Neural cell (in vitro differentiated cells): ENCODE results near the gene ZNF431. TPM values are rescaled to one million over a fixed set of nuclear protein-coding genes. Genes with fewer than 3 reads are reported as not detected.

Source experiments
- H2AFZ ChIP-seq: fragments of 200-600, 300-800 bp; sonication (generic), shearing (Covaris generic); 2 replicates; pipeline ENCODE4 v1.6.0; 2014; ENCODE audit warnings: low read depth, mild to moderate bottlenecking, antibody characterized with exemption, low read length, moderate library complexity
- H3F3A ChIP-seq: fragments of 200-600 bp; shearing (Covaris generic); 2 replicates; pipeline ENCODE4 v1.6.1; 2016; ENCODE audit warnings: mild to moderate bottlenecking, moderate library complexity, mixed read lengths, antibody characterized with exemption, low read length; ENCODE audit not compliant: insufficient read depth, poor library complexity, severe bottlenecking
- H3K27ac ChIP-seq: fragments of 200-600, 300-800 bp; sonication (generic), shearing (Covaris generic); 2 replicates; pipeline ENCODE4 v1.5.1; 2014; ENCODE audit warnings: mild to moderate bottlenecking, low read length, moderate library complexity
- H3K27me3 ChIP-seq: fragments of 300-800, 200-600 bp; sonication (generic), shearing (Covaris generic); 2 replicates; pipeline ENCODE4 v1.6.0; 2014; ENCODE audit warnings: mild to moderate bottlenecking, low read depth, low read length, moderate library complexity; ENCODE audit not compliant: insufficient read depth
- H3K36me3 ChIP-seq: fragments of 300-800, 200-600 bp; sonication (generic), shearing (Covaris generic); 2 replicates; pipeline ENCODE4 v1.5.1; 2014; ENCODE audit warnings: mild to moderate bottlenecking, antibody characterized with exemption, low read length, moderate library complexity; ENCODE audit not compliant: insufficient read depth
- H3K4me2 ChIP-seq: fragments of 300-800, 200-600 bp; sonication (generic), shearing (Covaris generic); 2 replicates; pipeline ENCODE4 v1.6.0; 2014; ENCODE audit warnings: mild to moderate bottlenecking, low read length
- H3K4me3 ChIP-seq: fragments of 300-800, 200-600 bp; sonication (generic), shearing (Covaris generic); 2 replicates; pipeline ENCODE4 v1.5.1; 2014; ENCODE audit warnings: mild to moderate bottlenecking, low read length, moderate library complexity
- H3K79me2 ChIP-seq: fragments of 200-600 bp; shearing (Covaris generic); replicated peaks from 2 replicates; pipeline ENCODE4 v1.6.0; 2014; ENCODE audit warnings: mild to moderate bottlenecking, low read length, moderate library complexity; ENCODE audit not compliant: insufficient read depth
- H3K9ac ChIP-seq: fragments of 300-800, 200-600 bp; sonication (generic), shearing (Covaris generic); 2 replicates; pipeline ENCODE4 v1.6.1; 2016; ENCODE audit warnings: mild to moderate bottlenecking, low read length, mixed read lengths
- H3K9me2 ChIP-seq: fragments of 200-600 bp; shearing (Covaris generic); 2 replicates; pipeline ENCODE4 v1.6.1; 2016; ENCODE audit warnings: mild to moderate bottlenecking, low read length, mixed read lengths; ENCODE audit not compliant: insufficient read depth
- H3K9me3 ChIP-seq: fragments of 200-600, 300-800 bp; sonication (generic), shearing (Covaris generic); 2 replicates; pipeline ENCODE4 v1.6.1; 2016; ENCODE audit warnings: mild to moderate bottlenecking, mixed run types, low read length, moderate library complexity, mixed read lengths
- H4K20me1 ChIP-seq: fragments of 200-600 bp; shearing (Covaris generic); 2 replicates; pipeline ENCODE4 v1.6.1; 2016; ENCODE audit warnings: mild to moderate bottlenecking, mixed run types; ENCODE audit not compliant: insufficient read depth
- EP300 ChIP-seq: fragments of 450-650 bp; conservative IDR thresholded peaks from 2 replicates; pipeline ENCODE4 v1.6.1; 2014; ENCODE audit warnings: antibody characterized with exemption, mild to moderate bottlenecking, moderate library complexity; ENCODE audit not compliant: poor library complexity, severe bottlenecking
- EZH2 ChIP-seq: fragments of 200-600, 300-800 bp; shearing (Covaris generic), sonication (generic); IDR thresholded peaks from 2 replicates; pipeline ENCODE4 v1.6.1; 2014; ENCODE audit warnings: antibody characterized with exemption, low read length, borderline replicate concordance, mild to moderate bottlenecking; ENCODE audit not compliant: insufficient read depth, poor library complexity, severe bottlenecking
- MXI1 ChIP-seq: fragments of 450-650 bp; conservative IDR thresholded peaks from 2 replicates; pipeline ENCODE4 v1.6.1; 2014; ENCODE audit warnings: antibody characterized with exemption, mild to moderate bottlenecking; ENCODE audit not compliant: poor library complexity, severe bottlenecking
- POLR2AphosphoS5 ChIP-seq: IDR thresholded peaks from 2 replicates; pipeline ENCODE4 v1.6.1; 2012
- RAD21 ChIP-seq: fragments of 450-650 bp; conservative IDR thresholded peaks from 2 replicates; pipeline ENCODE4 v1.6.1; 2014; ENCODE audit warnings: antibody characterized with exemption, mild to moderate bottlenecking, moderate library complexity
- SMC3 ChIP-seq: fragments of 450-650 bp; conservative IDR thresholded peaks from 2 replicates; pipeline ENCODE4 v1.6.1; 2014; ENCODE audit warnings: antibody characterized with exemption, mild to moderate bottlenecking, moderate library complexity; ENCODE audit not compliant: poor library complexity
- TAF1 ChIP-seq: IDR thresholded peaks from 2 replicates; pipeline ENCODE4 v1.6.1; 2012; ENCODE audit warnings: low read depth
- polyA plus RNA-seq: library from polyadenylated mRNA; depleted of rRNA; stranded (reverse); fragments of >200 nt; gene quantifications from 2 replicates; pipeline ENCODE4 v1.2.3, GENCODE V29; 2014
- TF ChIP-seq, protein P1 (sequence below): fragments of 450-650 bp; IDR thresholded peaks from 2 replicates; pipeline ENCODE4 v1.5.1; 2014; ENCODE audit warnings: antibody characterized with exemption, mild to moderate bottlenecking, moderate library complexity; ENCODE audit not compliant: poor library complexity, severe bottlenecking
- TF ChIP-seq, protein P2 (sequence below): IDR thresholded peaks from 2 replicates; pipeline ENCODE4 v1.6.1; 2012; ENCODE audit warnings: borderline replicate concordance

The ZNF431 gene
- polyA plus RNA-seq, 1 donor from 2014 or later, result 16.3 TPM

GRCh38 chr19:21110183-21110582 is 31.7 kb upstream of the ZNF431 start:
- no peak overlapping the region for H3K4me3 ChIP-seq
- H3K36me3 ChIP-seq, result peaks cover 11% of the 10 kb centered on the region
- no peak overlapping the region for H3K4me2 ChIP-seq
- no peaks in the 10 kb centered on the region for H4K20me1 ChIP-seq
- H3K27ac ChIP-seq, result no peak overlapping the region
- no peaks in the 10 kb centered on the region for H3F3A ChIP-seq
- H3K9me2 ChIP-seq, result no peaks in the 10 kb centered on the region
- no peak overlapping the region for H2AFZ ChIP-seq
- H3K9ac ChIP-seq, result no peak overlapping the region
- no peaks in the 10 kb centered on the region for H3K27me3 ChIP-seq
- TF ChIP-seq RAD21 (no peak), SMC3 (no peak), EP300 (no peak)
- TF ChIP-seq, protein P1, sequence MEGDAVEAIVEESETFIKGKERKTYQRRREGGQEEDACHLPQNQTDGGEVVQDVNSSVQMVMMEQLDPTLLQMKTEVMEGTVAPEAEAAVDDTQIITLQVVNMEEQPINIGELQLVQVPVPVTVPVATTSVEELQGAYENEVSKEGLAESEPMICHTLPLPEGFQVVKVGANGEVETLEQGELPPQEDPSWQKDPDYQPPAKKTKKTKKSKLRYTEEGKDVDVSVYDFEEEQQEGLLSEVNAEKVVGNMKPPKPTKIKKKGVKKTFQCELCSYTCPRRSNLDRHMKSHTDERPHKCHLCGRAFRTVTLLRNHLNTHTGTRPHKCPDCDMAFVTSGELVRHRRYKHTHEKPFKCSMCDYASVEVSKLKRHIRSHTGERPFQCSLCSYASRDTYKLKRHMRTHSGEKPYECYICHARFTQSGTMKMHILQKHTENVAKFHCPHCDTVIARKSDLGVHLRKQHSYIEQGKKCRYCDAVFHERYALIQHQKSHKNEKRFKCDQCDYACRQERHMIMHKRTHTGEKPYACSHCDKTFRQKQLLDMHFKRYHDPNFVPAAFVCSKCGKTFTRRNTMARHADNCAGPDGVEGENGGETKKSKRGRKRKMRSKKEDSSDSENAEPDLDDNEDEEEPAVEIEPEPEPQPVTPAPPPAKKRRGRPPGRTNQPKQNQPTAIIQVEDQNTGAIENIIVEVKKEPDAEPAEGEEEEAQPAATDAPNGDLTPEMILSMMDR, result no peak
- no peaks in the 10 kb centered on the region for H3K9me3 ChIP-seq
- H3K79me2 ChIP-seq, result no peaks in the 10 kb centered on the region

DNA sequence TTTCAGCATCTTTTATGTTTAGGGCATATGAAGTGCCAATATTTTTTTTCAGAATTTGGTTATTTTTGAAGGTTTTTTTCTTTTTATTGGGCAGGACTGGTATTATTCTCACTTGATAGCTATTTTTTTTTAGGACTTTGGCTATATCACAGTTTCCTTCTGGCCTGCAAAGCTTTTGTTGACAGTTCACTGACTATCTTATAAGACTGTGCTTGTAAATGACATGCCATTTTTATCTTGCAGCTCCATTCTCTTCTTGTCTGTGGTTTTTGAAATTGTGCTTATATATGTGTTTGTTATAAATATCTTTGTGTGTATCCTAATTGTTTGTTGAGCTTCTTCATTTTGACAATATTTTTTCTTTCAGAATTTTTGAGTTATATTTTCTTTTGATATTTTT is 26.4 kb upstream of the ZNF431 start:
- TF ChIP-seq RAD21 (no peak), TAF1 (no peak), POLR2AphosphoS5 (no peak), EP300 (no peak), SMC3 (no peak)
- TF ChIP-seq, protein P2, sequence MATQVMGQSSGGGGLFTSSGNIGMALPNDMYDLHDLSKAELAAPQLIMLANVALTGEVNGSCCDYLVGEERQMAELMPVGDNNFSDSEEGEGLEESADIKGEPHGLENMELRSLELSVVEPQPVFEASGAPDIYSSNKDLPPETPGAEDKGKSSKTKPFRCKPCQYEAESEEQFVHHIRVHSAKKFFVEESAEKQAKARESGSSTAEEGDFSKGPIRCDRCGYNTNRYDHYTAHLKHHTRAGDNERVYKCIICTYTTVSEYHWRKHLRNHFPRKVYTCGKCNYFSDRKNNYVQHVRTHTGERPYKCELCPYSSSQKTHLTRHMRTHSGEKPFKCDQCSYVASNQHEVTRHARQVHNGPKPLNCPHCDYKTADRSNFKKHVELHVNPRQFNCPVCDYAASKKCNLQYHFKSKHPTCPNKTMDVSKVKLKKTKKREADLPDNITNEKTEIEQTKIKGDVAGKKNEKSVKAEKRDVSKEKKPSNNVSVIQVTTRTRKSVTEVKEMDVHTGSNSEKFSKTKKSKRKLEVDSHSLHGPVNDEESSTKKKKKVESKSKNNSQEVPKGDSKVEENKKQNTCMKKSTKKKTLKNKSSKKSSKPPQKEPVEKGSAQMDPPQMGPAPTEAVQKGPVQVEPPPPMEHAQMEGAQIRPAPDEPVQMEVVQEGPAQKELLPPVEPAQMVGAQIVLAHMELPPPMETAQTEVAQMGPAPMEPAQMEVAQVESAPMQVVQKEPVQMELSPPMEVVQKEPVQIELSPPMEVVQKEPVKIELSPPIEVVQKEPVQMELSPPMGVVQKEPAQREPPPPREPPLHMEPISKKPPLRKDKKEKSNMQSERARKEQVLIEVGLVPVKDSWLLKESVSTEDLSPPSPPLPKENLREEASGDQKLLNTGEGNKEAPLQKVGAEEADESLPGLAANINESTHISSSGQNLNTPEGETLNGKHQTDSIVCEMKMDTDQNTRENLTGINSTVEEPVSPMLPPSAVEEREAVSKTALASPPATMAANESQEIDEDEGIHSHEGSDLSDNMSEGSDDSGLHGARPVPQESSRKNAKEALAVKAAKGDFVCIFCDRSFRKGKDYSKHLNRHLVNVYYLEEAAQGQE, result no peak
- no peaks in the 10 kb centered on the region for H3K79me2 ChIP-seq
- no peaks in the 10 kb centered on the region for H3F3A ChIP-seq
- H3K9ac ChIP-seq, result no peak overlapping the region
- H3K36me3 ChIP-seq, result peaks cover 16% of the 10 kb centered on the region
- no peak overlapping the region for H2AFZ ChIP-seq
- H3K9me3 ChIP-seq, result no peaks in the 10 kb centered on the region
- no peaks in the 10 kb centered on the region for H3K9me2 ChIP-seq
- no peaks in the 10 kb centered on the region for H4K20me1 ChIP-seq
- H3K27ac ChIP-seq, result no peak overlapping the region
- H3K4me3 ChIP-seq, result no peak overlapping the region
- no peak overlapping the region for H3K4me2 ChIP-seq
- no peaks in the 10 kb centered on the region for H3K27me3 ChIP-seq

DNA sequence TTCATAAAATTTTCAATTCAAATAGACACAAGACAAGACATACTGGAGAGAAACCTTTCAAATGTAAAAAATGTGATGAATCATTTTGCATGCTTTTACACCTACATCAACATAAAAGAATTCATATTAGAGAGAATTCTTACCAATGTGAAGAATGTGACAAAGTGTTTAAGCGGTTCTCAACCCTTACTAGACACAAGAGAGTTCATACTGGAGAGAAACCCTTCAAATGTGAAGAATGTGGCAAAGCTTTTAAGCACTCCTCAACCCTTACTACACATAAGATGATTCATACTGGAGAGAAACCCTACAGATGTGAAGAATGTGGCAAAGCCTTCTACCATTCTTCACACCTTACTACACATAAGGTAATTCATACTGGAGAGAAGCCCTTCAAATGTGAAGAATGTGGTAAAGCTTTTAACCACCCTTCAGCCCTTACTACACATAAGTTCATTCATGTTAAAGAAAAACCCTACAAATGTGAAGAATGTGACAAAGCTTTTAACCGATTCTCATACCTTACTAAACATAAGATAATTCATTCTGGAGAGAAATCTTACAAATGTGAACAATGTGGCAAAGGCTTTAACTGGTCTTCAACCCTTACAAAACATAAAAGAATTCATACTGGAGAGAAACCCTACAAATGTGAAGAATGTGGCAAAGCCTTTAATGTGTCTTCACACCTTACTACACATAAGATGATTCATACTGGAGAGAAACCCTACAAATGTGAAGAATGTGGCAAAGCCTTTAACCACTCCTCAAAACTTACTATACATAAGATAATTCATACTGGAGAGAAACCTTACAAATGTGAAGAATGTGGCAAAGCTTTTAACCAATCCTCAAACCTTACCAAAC is 24.6 kb upstream of the ZNF431 start:
- no peaks in the 10 kb centered on the region for H3F3A ChIP-seq
- H3K36me3 ChIP-seq, result peaks cover 16% of the 10 kb centered on the region
- H3K9ac ChIP-seq, result no peak overlapping the region
- no peaks in the 10 kb centered on the region for H3K27me3 ChIP-seq
- H3K27ac ChIP-seq, result no peak overlapping the region
- H3K79me2 ChIP-seq, result no peaks in the 10 kb centered on the region
- no peak overlapping the region for H3K4me3 ChIP-seq
- no peaks in the 10 kb centered on the region for H3K9me2 ChIP-seq
- H3K9me3 ChIP-seq, result no peaks in the 10 kb centered on the region
- H4K20me1 ChIP-seq, result no peaks in the 10 kb centered on the region
- no peak overlapping the region for H3K4me2 ChIP-seq
- H2AFZ ChIP-seq, result no peak overlapping the region
- TF ChIP-seq RAD21, result no peak
- TF ChIP-seq, protein P1, result no peak
- TF ChIP-seq MXI1, result no peak
- TF ChIP-seq SMC3, result no peak
- no peak for TF ChIP-seq EZH2
- TF ChIP-seq, protein P2, result no peak
- TF ChIP-seq POLR2AphosphoS5, result no peak
